ENCODE measurements around the gene RECK. TPM values are rescaled to one million over a fixed set of nuclear protein-coding genes. Genes with fewer than 3 reads are reported as not detected.

The RECK gene
- total and polyA plus RNA-seq, 2 experiments from 2014 or later, result 8.1 to 11.6 TPM

DNA sequence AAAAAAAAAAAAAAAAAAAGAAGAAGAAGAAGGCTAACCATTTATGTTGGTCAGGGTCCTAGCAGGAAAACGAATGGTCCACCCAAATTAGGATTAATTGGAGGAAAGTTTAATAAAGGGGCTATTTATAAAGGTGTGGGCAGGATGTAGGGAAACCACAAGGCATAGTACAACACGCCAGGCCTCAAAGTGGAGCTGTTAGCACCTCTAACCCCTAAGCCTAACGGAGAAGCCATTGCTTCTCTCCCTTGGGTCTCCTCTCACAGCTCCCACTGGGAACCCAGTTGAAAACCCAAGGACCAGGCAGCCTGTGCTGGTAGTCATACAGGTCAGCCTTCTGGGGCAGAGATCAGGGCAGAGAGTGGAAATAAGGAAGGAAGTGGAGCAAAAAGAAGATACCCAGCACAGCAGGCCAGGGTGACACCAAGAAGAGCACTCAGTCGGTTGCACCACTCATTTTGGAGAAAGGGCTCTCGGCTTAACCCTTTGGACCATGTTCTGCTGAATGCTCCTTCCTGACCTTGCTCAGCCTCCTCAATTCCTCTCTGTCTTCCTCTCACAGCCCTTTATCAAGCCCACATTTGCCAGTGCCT is 91.0 kb downstream of the RECK start:
- Mint-ChIP-seq H3K27me3 (ENCODE audit: insufficient read depth, low read depth, poor library complexity) (peaks cover 10% of the 10 kb centered on the region), H3K4me1 (peaks cover 7% of the 10 kb centered on the region), H3K27ac (no peak overlapping the region), H3K36me3 (ENCODE audit: low read depth) (no peaks in the 10 kb centered on the region), H3K4me3 (no peak overlapping the region), H3K9me3 (no peaks in the 10 kb centered on the region)
- no peaks in the 10 kb centered on the region for H4K20me1 ChIP-seq (replicated peaks; ENCODE audit: insufficient read depth)
- H3K36me3 ChIP-seq (ENCODE audit: insufficient read depth), result no peaks in the 10 kb centered on the region
- no peak for ATAC-seq
- H3K4me1 ChIP-seq (ENCODE audit: insufficient read depth), result peaks cover 11% of the 10 kb centered on the region
- peaks cover 16% of the 10 kb centered on the region for H3K27me3 ChIP-seq (ENCODE audit: insufficient read depth)
- no peaks in the 10 kb centered on the region for H3F3A ChIP-seq (replicated peaks; ENCODE audit: low read depth)
- no peak overlapping the region for H2AFZ ChIP-seq
- H3K27ac ChIP-seq (ENCODE audit: low read depth), result no peak overlapping the region
- TF ChIP-seq ZNF462 (CRISPR knock-in tag; IDR thresholded peaks at IDR 0.05), result no peak
- no peak for TF ChIP-seq EZH2phosphoT487 (IDR thresholded peaks at IDR 0.05; ENCODE audit: unreplicated experiment)
- no peak for TF ChIP-seq ZNF331 (CRISPR knock-in tag; IDR thresholded peaks at IDR 0.05; ENCODE audit: low read depth)
- no peak for DNase-seq (ENCODE audit: low spot score)
- H3K4me2 ChIP-seq, result no peak overlapping the region
- H3K9me2 ChIP-seq (ENCODE audit: insufficient read depth), result no peaks in the 10 kb centered on the region
- no peaks in the 10 kb centered on the region for H3K79me2 ChIP-seq (replicated peaks; ENCODE audit: insufficient read depth)
- no peak overlapping the region for H3K4me3 ChIP-seq

- H3K9me3 Mint-ChIP-seq, result no peaks in the 10 kb centered on the region
- Histone ChIP-seq H3K79me2 (replicated peaks; ENCODE audit: insufficient read depth) (no peaks in the 10 kb centered on the region), H3F3A (replicated peaks; ENCODE audit: low read depth) (no peaks in the 10 kb centered on the region), H3K27me3 (ENCODE audit: insufficient read depth) (peaks cover 22% of the 10 kb centered on the region), H4K20me1 (replicated peaks; ENCODE audit: insufficient read depth) (no peaks in the 10 kb centered on the region; the same call in 1 of the 2 replicates), H3K4me3 (no peak overlapping the region), H3K4me2 (no peak overlapping the region), H3K36me3 (ENCODE audit: insufficient read depth) (no peaks in the 10 kb centered on the region), H2AFZ (no peak overlapping the region), H3K9me2 (ENCODE audit: insufficient read depth) (no peaks in the 10 kb centered on the region), H3K4me1 (ENCODE audit: insufficient read depth) (peaks cover 8% of the 10 kb centered on the region), H3K27ac (ENCODE audit: low read depth) (no peak overlapping the region)
- H3K4me3 Mint-ChIP-seq, result no peak overlapping the region
- H3K27ac Mint-ChIP-seq, result no peak overlapping the region
- peaks cover 12% of the 10 kb centered on the region for H3K27me3 Mint-ChIP-seq (ENCODE audit: insufficient read depth, low read depth, poor library complexity)
- ATAC-seq (no peak), DNase-seq (ENCODE audit: low spot score) (no peak)
- H3K4me1 Mint-ChIP-seq, result peaks cover 8% of the 10 kb centered on the region; the same call in 2 of the 3 replicates
- no peaks in the 10 kb centered on the region for H3K36me3 Mint-ChIP-seq (ENCODE audit: low read depth)
- no peak for TF ChIP-seq STAT1 (IDR thresholded peaks at IDR 0.05; ENCODE audit: unreplicated experiment)
- no peak for TF ChIP-seq EZH2phosphoT487 (IDR thresholded peaks at IDR 0.05; ENCODE audit: unreplicated experiment)
- no peak for TF ChIP-seq ETS1 (IDR thresholded peaks at IDR 0.05)
These were observed 91.6 kb downstream of the RECK start for GRCh38 chr9:36128349-36128748.
